Ishikawa (cell line): ENCODE data around the gene DEDD2.

ENCODE experiments used
- CEBPB ChIP-seq: IDR thresholded peaks from 2 replicates; pipeline ENCODE4 v1.6.1; 2012
- CREB1 ChIP-seq: IDR thresholded peaks from 2 replicates; pipeline ENCODE4 v1.6.1; 2012; ENCODE audit warnings: low read depth
- EGR1 ChIP-seq: IDR thresholded peaks from 2 replicates; pipeline ENCODE4 v1.6.1; 2012
- EP300 ChIP-seq: IDR thresholded peaks from 2 replicates; pipeline ENCODE4 v1.6.1; 2012; ENCODE audit warnings: borderline replicate concordance
- FOXM1 ChIP-seq: IDR thresholded peaks from 2 replicates; pipeline ENCODE4 v1.6.1; 2012; ENCODE audit warnings: low read depth, borderline replicate concordance
- MAX ChIP-seq: IDR thresholded peaks from 2 replicates; pipeline ENCODE4 v1.6.1; 2012
- NFIC ChIP-seq: IDR thresholded peaks from 2 replicates; pipeline ENCODE4 v1.6.1; 2012
- RAD21 ChIP-seq: IDR thresholded peaks from 2 replicates; pipeline ENCODE4 v1.6.1; 2012; ENCODE audit warnings: low read depth
- TAF1 ChIP-seq: IDR thresholded peaks from 2 replicates; pipeline ENCODE4 v1.6.1; 2012; ENCODE audit warnings: low read depth, mild to moderate bottlenecking
- TCF12 ChIP-seq: IDR thresholded peaks from 2 replicates; pipeline ENCODE4 v1.6.1; 2012; ENCODE audit warnings: low read depth
- TEAD4 ChIP-seq: IDR thresholded peaks from 2 replicates; pipeline ENCODE4 v1.6.1; 2012
- USF1 ChIP-seq: IDR thresholded peaks from 2 replicates; pipeline ENCODE4 v1.6.1; 2012
- YY1 ChIP-seq: IDR thresholded peaks from 2 replicates; pipeline ENCODE4 v1.6.1; 2012; ENCODE audit warnings: low read depth
- ZBTB7A ChIP-seq: IDR thresholded peaks from 2 replicates; pipeline ENCODE4 v1.6.1; 2012; ENCODE audit warnings: low read depth
- TF ChIP-seq, protein P1 (sequence below): IDR thresholded peaks from 2 replicates; pipeline ENCODE4 v1.6.1; 2012; ENCODE audit warnings: low read depth, mild to moderate bottlenecking

Gene DEDD2

GRCh38 chr19:42193294-42193693 is 24.2 kb downstream of the DEDD2 start:
- TF ChIP-seq CEBPB (no peak), RAD21 (no peak), NFIC (no peak)

DNA sequence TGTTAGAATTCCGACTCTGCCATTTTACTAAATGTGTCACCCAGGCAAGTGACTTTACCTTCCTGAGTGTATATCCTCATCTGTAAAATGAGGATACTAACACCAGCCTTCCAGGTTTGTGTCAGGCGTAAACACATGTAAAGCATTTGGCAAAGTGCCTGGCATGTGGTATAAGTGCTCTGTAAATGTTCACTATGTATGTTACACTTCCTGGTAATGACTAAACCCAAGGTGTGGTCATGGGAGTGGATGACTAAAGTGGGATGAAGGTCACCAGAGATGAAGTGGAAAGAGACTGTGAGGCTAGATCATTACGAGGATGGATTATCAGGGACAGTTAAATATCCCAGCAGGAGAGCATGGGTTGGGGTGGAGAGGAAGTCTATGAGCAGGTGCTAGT is 25.6 kb downstream of the DEDD2 start:
- TF ChIP-seq, protein P1, sequence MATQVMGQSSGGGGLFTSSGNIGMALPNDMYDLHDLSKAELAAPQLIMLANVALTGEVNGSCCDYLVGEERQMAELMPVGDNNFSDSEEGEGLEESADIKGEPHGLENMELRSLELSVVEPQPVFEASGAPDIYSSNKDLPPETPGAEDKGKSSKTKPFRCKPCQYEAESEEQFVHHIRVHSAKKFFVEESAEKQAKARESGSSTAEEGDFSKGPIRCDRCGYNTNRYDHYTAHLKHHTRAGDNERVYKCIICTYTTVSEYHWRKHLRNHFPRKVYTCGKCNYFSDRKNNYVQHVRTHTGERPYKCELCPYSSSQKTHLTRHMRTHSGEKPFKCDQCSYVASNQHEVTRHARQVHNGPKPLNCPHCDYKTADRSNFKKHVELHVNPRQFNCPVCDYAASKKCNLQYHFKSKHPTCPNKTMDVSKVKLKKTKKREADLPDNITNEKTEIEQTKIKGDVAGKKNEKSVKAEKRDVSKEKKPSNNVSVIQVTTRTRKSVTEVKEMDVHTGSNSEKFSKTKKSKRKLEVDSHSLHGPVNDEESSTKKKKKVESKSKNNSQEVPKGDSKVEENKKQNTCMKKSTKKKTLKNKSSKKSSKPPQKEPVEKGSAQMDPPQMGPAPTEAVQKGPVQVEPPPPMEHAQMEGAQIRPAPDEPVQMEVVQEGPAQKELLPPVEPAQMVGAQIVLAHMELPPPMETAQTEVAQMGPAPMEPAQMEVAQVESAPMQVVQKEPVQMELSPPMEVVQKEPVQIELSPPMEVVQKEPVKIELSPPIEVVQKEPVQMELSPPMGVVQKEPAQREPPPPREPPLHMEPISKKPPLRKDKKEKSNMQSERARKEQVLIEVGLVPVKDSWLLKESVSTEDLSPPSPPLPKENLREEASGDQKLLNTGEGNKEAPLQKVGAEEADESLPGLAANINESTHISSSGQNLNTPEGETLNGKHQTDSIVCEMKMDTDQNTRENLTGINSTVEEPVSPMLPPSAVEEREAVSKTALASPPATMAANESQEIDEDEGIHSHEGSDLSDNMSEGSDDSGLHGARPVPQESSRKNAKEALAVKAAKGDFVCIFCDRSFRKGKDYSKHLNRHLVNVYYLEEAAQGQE, result no peak
- no peak for TF ChIP-seq FOXM1
- no peak for TF ChIP-seq CREB1
- TF ChIP-seq YY1, result no peak
- no peak for TF ChIP-seq ZBTB7A
- no peak for TF ChIP-seq TCF12
- TF ChIP-seq MAX, result no peak
- no peak for TF ChIP-seq TEAD4

- no peak for TF ChIP-seq FOXM1
- TF ChIP-seq YY1, result no peak
Observed at GRCh38 chr19:42191330-42191729, 26.1 kb downstream of the DEDD2 start.

- no peak for TF ChIP-seq RAD21
- TF ChIP-seq TCF12, result no peak
- no peak for TF ChIP-seq MAX
- TF ChIP-seq CREB1, result no peak
Observed at GRCh38 chr19:42189133-42189532, 28.3 kb downstream of the DEDD2 start.

DNA sequence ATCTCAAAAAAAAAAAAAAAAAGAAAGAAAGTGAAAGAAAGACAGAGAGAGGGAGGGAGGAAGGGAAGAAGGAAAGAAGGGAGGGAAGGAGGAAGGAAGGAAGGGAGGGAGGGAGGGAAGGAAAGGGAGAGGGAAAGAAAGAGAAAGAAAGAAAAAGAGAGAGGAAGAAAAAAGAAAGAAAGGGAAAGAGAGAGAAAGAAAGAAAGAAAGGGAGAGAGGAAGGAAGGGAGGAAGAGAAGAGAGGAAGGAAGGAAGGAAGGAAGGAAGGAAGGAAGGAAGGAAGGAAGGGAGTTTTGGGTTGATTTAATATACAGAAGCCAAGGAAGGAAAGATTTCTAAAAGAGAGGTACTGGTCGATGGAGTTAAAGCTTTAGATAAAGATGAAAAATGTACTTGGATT is 28.8 kb downstream of the DEDD2 start:
- TF ChIP-seq YY1 (no peak), EP300 (no peak), ZBTB7A (no peak), TAF1 (no peak), RAD21 (no peak), EGR1 (no peak), USF1 (no peak), TCF12 (no peak), TEAD4 (no peak), NFIC (no peak), FOXM1 (no peak), CREB1 (no peak), CEBPB (no peak), MAX (no peak)
- TF ChIP-seq, protein P1, result no peak

- TF ChIP-seq MAX, result no peak
- TF ChIP-seq YY1, result no peak
- TF ChIP-seq ZBTB7A, result no peak
- TF ChIP-seq EP300, result no peak
- no peak for TF ChIP-seq TCF12
- no peak for TF ChIP-seq USF1
- TF ChIP-seq RAD21, result no peak
- no peak for TF ChIP-seq EGR1
- TF ChIP-seq FOXM1, result no peak
- TF ChIP-seq CEBPB, result no peak
- no peak for TF ChIP-seq TAF1
- TF ChIP-seq, protein P1, result no peak
- TF ChIP-seq NFIC, result no peak
Observed at GRCh38 chr19:42185277-42185676, 32.2 kb downstream of the DEDD2 start.
